Peyer's patch (tissue), 4 donors: ENCODE data around the gene MCRIP2.

Experiments used
- POLR2A ChIP-seq, 2 donors: fragments of 450-650 bp; IDR thresholded peaks; one replicate each; pipeline ENCODE4 v1.5.1; 2017; ENCODE audit warnings: antibody characterized with exemption in 2 of 2, mild to moderate bottlenecking in 2 of 2, moderate library complexity in 2 of 2
- TF ChIP-seq, protein P1 (sequence below), 6 experiments: fragments of 450-650 bp in 4 of 6; fragments of 200-600 bp in 2 of 6; sonication (generic) in 1 of 6; IDR thresholded peaks; one replicate each; pipeline ENCODE4 v1.5.1; 2017 to 2019; ENCODE audit warnings: antibody characterized with exemption in 6 of 6, mild to moderate bottlenecking in 3 of 6, moderate library complexity in 1 of 6

DNA sequence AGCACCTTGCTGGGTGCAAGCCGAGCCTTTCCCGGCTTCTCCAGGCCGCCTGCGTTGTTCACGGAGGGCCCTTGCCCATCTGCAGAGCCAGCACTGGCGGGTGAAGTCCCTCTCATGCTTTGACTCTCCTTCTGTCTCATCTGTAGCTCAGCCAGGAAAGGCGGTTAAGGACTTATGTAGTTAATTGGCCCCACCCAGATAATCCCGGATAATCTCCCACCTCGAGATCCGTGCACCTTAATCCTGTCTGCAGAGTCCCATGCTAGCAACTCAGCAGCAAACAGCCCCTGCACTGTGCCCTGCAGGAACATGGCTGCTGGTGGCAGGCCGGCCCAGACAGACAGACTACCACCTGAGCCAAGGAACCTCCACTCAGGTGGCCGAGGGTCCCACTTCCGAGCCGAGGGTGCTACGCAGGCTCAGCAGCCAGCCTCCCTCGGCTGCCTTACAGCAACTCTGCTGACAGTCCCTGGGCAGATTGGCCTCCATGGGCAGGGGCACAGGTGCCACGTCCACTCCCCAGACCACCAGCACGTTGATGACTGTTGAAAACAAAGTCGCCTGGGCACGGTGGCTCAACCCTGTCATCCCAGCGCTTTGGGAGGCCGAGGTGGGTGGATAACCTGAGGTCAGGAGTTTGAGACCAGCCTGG, 34.8 kb upstream of the MCRIP2 start:
- TF ChIP-seq, protein P1, sequence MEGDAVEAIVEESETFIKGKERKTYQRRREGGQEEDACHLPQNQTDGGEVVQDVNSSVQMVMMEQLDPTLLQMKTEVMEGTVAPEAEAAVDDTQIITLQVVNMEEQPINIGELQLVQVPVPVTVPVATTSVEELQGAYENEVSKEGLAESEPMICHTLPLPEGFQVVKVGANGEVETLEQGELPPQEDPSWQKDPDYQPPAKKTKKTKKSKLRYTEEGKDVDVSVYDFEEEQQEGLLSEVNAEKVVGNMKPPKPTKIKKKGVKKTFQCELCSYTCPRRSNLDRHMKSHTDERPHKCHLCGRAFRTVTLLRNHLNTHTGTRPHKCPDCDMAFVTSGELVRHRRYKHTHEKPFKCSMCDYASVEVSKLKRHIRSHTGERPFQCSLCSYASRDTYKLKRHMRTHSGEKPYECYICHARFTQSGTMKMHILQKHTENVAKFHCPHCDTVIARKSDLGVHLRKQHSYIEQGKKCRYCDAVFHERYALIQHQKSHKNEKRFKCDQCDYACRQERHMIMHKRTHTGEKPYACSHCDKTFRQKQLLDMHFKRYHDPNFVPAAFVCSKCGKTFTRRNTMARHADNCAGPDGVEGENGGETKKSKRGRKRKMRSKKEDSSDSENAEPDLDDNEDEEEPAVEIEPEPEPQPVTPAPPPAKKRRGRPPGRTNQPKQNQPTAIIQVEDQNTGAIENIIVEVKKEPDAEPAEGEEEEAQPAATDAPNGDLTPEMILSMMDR (IDR thresholded peaks at IDR 0.05), result no peak
- TF ChIP-seq POLR2A (IDR thresholded peaks at IDR 0.05), result no peak
